ENCODE data around the gene FCHSD1. TPM values are rescaled to one million over a fixed set of nuclear protein-coding genes. Genes with fewer than 3 reads are reported as not detected.

Gene FCHSD1
- total RNA-seq, 1 experiment from 2014 or later = 23.1 TPM

GRCh38 chr5:141657937-141658545 is 6.8 kb upstream of the FCHSD1 start:
- Histone ChIP-seq H3K79me2 (ENCODE audit: insufficient read depth, low read length) (no peaks in the 10 kb centered on the region), H3K56ac (ENCODE audit: insufficient read length, low read depth, low read length) (no peak overlapping the region), H2BK20ac (ENCODE audit: low read depth, low read length, poor library complexity, severe bottlenecking) (no peak overlapping the region), H2BK5ac (ENCODE audit: insufficient read length, low read length) (no peak overlapping the region), H3K23ac (ENCODE audit: insufficient read length, low read depth, low read length) (no peak overlapping the region), H3K9ac (ENCODE audit: extremely low read depth, insufficient read length, low read length) (no peak overlapping the region), H2BK15ac (ENCODE audit: low read depth, low read length) (no peak overlapping the region), H3K9me3 (ENCODE audit: control insufficient read depth, low read depth, low read length) (no peaks in the 10 kb centered on the region), H3T11ph (ENCODE audit: low read length) (no peak overlapping the region), H2BK12ac (ENCODE audit: insufficient read length, low read depth, low read length) (no peak overlapping the region), H2BK120ac (ENCODE audit: low read depth, low read length, poor library complexity, severe bottlenecking) (no peak overlapping the region), H3K4ac (ENCODE audit: low read depth, low read length) (no peak overlapping the region), H3K23me2 (ENCODE audit: insufficient read length, low read depth, low read length, poor library complexity, severe bottlenecking) (no peaks in the 10 kb centered on the region), H2AFZ (ENCODE audit: low read length) (no peak overlapping the region), H3K18ac (ENCODE audit: insufficient read length, low read depth, low read length) (no peak overlapping the region), H3K79me1 (ENCODE audit: insufficient read depth, low read depth, low read length, poor library complexity, severe bottlenecking) (no peaks in the 10 kb centered on the region), H2AK5ac (ENCODE audit: insufficient read length, low read length) (no peak overlapping the region), H4K5ac (ENCODE audit: insufficient read length, low read depth, low read length) (no peak overlapping the region), H3K4me1 (ENCODE audit: insufficient read depth, low read length) (no peaks in the 10 kb centered on the region), H3K27me3 (ENCODE audit: insufficient read depth, low read length) (no peaks in the 10 kb centered on the region), H4K20me1 (ENCODE audit: control insufficient read depth, insufficient read depth, insufficient read length) (no peaks in the 10 kb centered on the region), H3K27ac (ENCODE audit: insufficient read length, low read depth, low read length) (no peak overlapping the region), H3K14ac (ENCODE audit: insufficient read depth, low read length) (no peak overlapping the region), H3K4me2 (ENCODE audit: insufficient read depth, insufficient read length, low read length) (no peak overlapping the region), H4K8ac (replicated peaks; ENCODE audit: insufficient read length, low read depth, low read length) (no peak overlapping the region), H4K91ac (ENCODE audit: insufficient read length, low read depth, low read length) (no peak overlapping the region)
- Mint-ChIP-seq H3K4me3 (no peak overlapping the region), H3K9me3 (no peaks in the 10 kb centered on the region; a peak in 1 of 5 replicates), H3K27ac (peak overlapping the region in 1 of 3 experiments; percentile 14; a peak in 1 of 7 replicates), H3K4me1 (no peaks in the 10 kb centered on the region), H3K27me3 (ENCODE audit: low read depth) (no peaks in the 10 kb centered on the region), H3K36me3 (ENCODE audit: insufficient read depth in 1 of 3, low read depth in 3 of 3) (peaks cover 38 to 72% (median 48%) of the 10 kb centered on the region in 3 experiments)
- no peak for TF ChIP-seq CTCF (conservative IDR thresholded peaks at IDR 0.05)
- no CpG with 5 or more reads among the region's 8 CpGs for WGBS (ENCODE audit: extremely low coverage, insufficient read length, low lambda C conversion rate)
- DNase-seq = no peak
